ENCODE measurements around the gene PPM1A. TPM values are rescaled to one million over a fixed set of nuclear protein-coding genes. Genes with fewer than 3 reads are reported as not detected.

The PPM1A gene
- total RNA-seq, 1 donor from 2014 or later: 45.7 TPM

- no peaks in the 10 kb centered on the region for H3K9me3 Mint-ChIP-seq
- H3K27ac Mint-ChIP-seq: no peak overlapping the region
- H3K4me1 Mint-ChIP-seq (ENCODE audit: low read depth): peaks cover 7% of the 10 kb centered on the region
- H3K27me3 Mint-ChIP-seq (ENCODE audit: low read depth): peaks cover 59% of the 10 kb centered on the region
- H3K36me3 Mint-ChIP-seq (ENCODE audit: low read depth): peaks cover 3% of the 10 kb centered on the region
- no peak overlapping the region for H3K4me3 Mint-ChIP-seq (ENCODE audit: low read depth)
- intact Hi-C loops (cut with micrococcal nuclease): no loop called here
- DNase-seq (ENCODE audit: low spot score): no peak
Observed at GRCh38 chr14:60323199-60323896, 74.3 kb downstream of the PPM1A start.

GRCh38 chr14:60324837-60325236, 75.8 kb downstream of the PPM1A start:
- Mint-ChIP-seq H3K4me3 (ENCODE audit: low read depth) (no peak overlapping the region), H3K9me3 (no peaks in the 10 kb centered on the region), H3K4me1 (ENCODE audit: low read depth) (peaks cover 9% of the 10 kb centered on the region), H3K27me3 (ENCODE audit: low read depth) (peaks cover 58% of the 10 kb centered on the region), H3K36me3 (ENCODE audit: low read depth) (peaks cover 3% of the 10 kb centered on the region), H3K27ac (no peak overlapping the region)
- intact Hi-C loops (cut with micrococcal nuclease): no loop called here
- no peak for DNase-seq (ENCODE audit: low spot score)

- intact Hi-C loops (cut with micrococcal nuclease): no loop called here
- peaks cover 52% of the 10 kb centered on the region for H3K27me3 Mint-ChIP-seq (ENCODE audit: low read depth)
- peaks cover 3% of the 10 kb centered on the region for H3K36me3 Mint-ChIP-seq (ENCODE audit: low read depth)
- no peaks in the 10 kb centered on the region for H3K9me3 Mint-ChIP-seq
- no peak for DNase-seq (ENCODE audit: low spot score)
- H3K27ac Mint-ChIP-seq: no peak overlapping the region
- peaks cover 15% of the 10 kb centered on the region for H3K4me1 Mint-ChIP-seq (ENCODE audit: low read depth)
- H3K4me3 Mint-ChIP-seq (ENCODE audit: low read depth): no peak overlapping the region
Observed at GRCh38 chr14:60326274-60326673, 77.3 kb downstream of the PPM1A start.

GRCh38 chr14:60327447-60328331, 78.7 kb downstream of the PPM1A start:
- H3K36me3 Mint-ChIP-seq (ENCODE audit: low read depth): peaks cover 3% of the 10 kb centered on the region
- peak; percentile 11 for DNase-seq (ENCODE audit: low spot score)
- H3K4me3 Mint-ChIP-seq (ENCODE audit: low read depth): peak overlapping the region; percentile 82
- peaks cover 47% of the 10 kb centered on the region for H3K27me3 Mint-ChIP-seq (ENCODE audit: low read depth)
- no peaks in the 10 kb centered on the region for H3K9me3 Mint-ChIP-seq
- peaks cover 27% of the 10 kb centered on the region for H3K4me1 Mint-ChIP-seq (ENCODE audit: low read depth)
- intact Hi-C loops (cut with micrococcal nuclease): no loop called here
- H3K27ac Mint-ChIP-seq: peak overlapping the region; percentile 26

GRCh38 chr14:60328583-60328982, 79.6 kb downstream of the PPM1A start:
- Mint-ChIP-seq H3K9me3 (no peaks in the 10 kb centered on the region), H3K27ac (no peak overlapping the region), H3K4me1 (ENCODE audit: low read depth) (peaks cover 34% of the 10 kb centered on the region), H3K27me3 (ENCODE audit: low read depth) (peaks cover 48% of the 10 kb centered on the region), H3K4me3 (ENCODE audit: low read depth) (no peak overlapping the region), H3K36me3 (ENCODE audit: low read depth) (peaks cover 3% of the 10 kb centered on the region)
- intact Hi-C loops (cut with micrococcal nuclease): no loop called here
- DNase-seq (ENCODE audit: low spot score): no peak

- H3K9me3 Mint-ChIP-seq: no peaks in the 10 kb centered on the region
- no peak for DNase-seq (ENCODE audit: low spot score)
- H3K36me3 Mint-ChIP-seq (ENCODE audit: low read depth): peaks cover 3% of the 10 kb centered on the region
- H3K4me1 Mint-ChIP-seq (ENCODE audit: low read depth): peaks cover 34% of the 10 kb centered on the region
- no peak overlapping the region for H3K27ac Mint-ChIP-seq
- H3K27me3 Mint-ChIP-seq (ENCODE audit: low read depth): peaks cover 52% of the 10 kb centered on the region
- no peak overlapping the region for H3K4me3 Mint-ChIP-seq (ENCODE audit: low read depth)
- intact Hi-C loops (cut with micrococcal nuclease): no loop called here
Observed at GRCh38 chr14:60329274-60329673, 80.3 kb downstream of the PPM1A start.

- H3K4me1 Mint-ChIP-seq (ENCODE audit: low read depth): peaks cover 34% of the 10 kb centered on the region
- H3K27ac Mint-ChIP-seq: peak overlapping the region; percentile 90
- no peaks in the 10 kb centered on the region for H3K9me3 Mint-ChIP-seq
- H3K36me3 Mint-ChIP-seq (ENCODE audit: low read depth): peaks cover 3% of the 10 kb centered on the region
- DNase-seq (ENCODE audit: low spot score): peak; percentile 61
- intact Hi-C loops (cut with micrococcal nuclease): loop anchor here (2.0 to 10.0 kb wide), 4 partner anchors 81 to 533 kb away; partner anchors contain the start of gene PCNX4
- H3K27me3 Mint-ChIP-seq (ENCODE audit: low read depth): peaks cover 46% of the 10 kb centered on the region
- peak overlapping the region; percentile 86 for H3K4me3 Mint-ChIP-seq (ENCODE audit: low read depth)
Observed at GRCh38 chr14:60331201-60332045, 82.4 kb downstream of the PPM1A start.

GRCh38 chr14:60332046-60332399, 83.0 kb downstream of the PPM1A start:
- intact Hi-C loops (cut with micrococcal nuclease): loop anchor here (2.0 to 10.0 kb wide), 4 partner anchors 81 to 533 kb away; partner anchors contain the start of gene PCNX4
- Mint-ChIP-seq H3K36me3 (ENCODE audit: low read depth) (peaks cover 3% of the 10 kb centered on the region), H3K4me1 (ENCODE audit: low read depth) (peaks cover 33% of the 10 kb centered on the region), H3K4me3 (ENCODE audit: low read depth) (peak overlapping the region; percentile 86), H3K9me3 (no peaks in the 10 kb centered on the region), H3K27ac (peak overlapping the region; percentile 90), H3K27me3 (ENCODE audit: low read depth) (peaks cover 45% of the 10 kb centered on the region)
- DNase-seq (ENCODE audit: low spot score): no peak

GRCh38 chr14:60332869-60333268, 83.8 kb downstream of the PPM1A start:
- H3K36me3 Mint-ChIP-seq (ENCODE audit: low read depth): no peaks in the 10 kb centered on the region
- no peak for DNase-seq (ENCODE audit: low spot score)
- H3K9me3 Mint-ChIP-seq: no peaks in the 10 kb centered on the region
- no peak overlapping the region for H3K4me3 Mint-ChIP-seq (ENCODE audit: low read depth)
- peak overlapping the region; percentile 5 for H3K27ac Mint-ChIP-seq
- peaks cover 47% of the 10 kb centered on the region for H3K27me3 Mint-ChIP-seq (ENCODE audit: low read depth)
- intact Hi-C loops (cut with micrococcal nuclease): loop anchor here (2.0 to 10.0 kb wide), 4 partner anchors 82 to 532 kb away; partner anchors contain the start of gene PCNX4
- peaks cover 27% of the 10 kb centered on the region for H3K4me1 Mint-ChIP-seq (ENCODE audit: low read depth)

GRCh38 chr14:60339571-60339970, 90.5 kb downstream of the PPM1A start:
- H3K27ac Mint-ChIP-seq: no peak overlapping the region
- H3K36me3 Mint-ChIP-seq (ENCODE audit: low read depth): no peaks in the 10 kb centered on the region
- DNase-seq (ENCODE audit: low spot score): no peak
- intact Hi-C loops (cut with micrococcal nuclease): loop anchor here (10.0 kb wide), 2 partner anchors 415 to 525 kb away; no protein-coding TSS in a partner anchor
- H3K9me3 Mint-ChIP-seq: peaks cover 4% of the 10 kb centered on the region
- H3K27me3 Mint-ChIP-seq (ENCODE audit: low read depth): peaks cover 44% of the 10 kb centered on the region
- H3K4me3 Mint-ChIP-seq (ENCODE audit: low read depth): no peak overlapping the region
- H3K4me1 Mint-ChIP-seq (ENCODE audit: low read depth): peaks cover 6% of the 10 kb centered on the region

GRCh38 chr14:60343571-60344071, 94.6 kb downstream of the PPM1A start:
- Mint-ChIP-seq H3K36me3 (ENCODE audit: low read depth) (no peaks in the 10 kb centered on the region), H3K9me3 (peaks cover 4% of the 10 kb centered on the region), H3K4me3 (ENCODE audit: low read depth) (no peak overlapping the region), H3K27me3 (ENCODE audit: low read depth) (peaks cover 33% of the 10 kb centered on the region), H3K27ac (no peak overlapping the region), H3K4me1 (ENCODE audit: low read depth) (peaks cover 6% of the 10 kb centered on the region)
- intact Hi-C loops (cut with micrococcal nuclease): no loop called here
- DNase-seq (ENCODE audit: low spot score): no peak

GRCh38 chr14:60344751-60345150, 95.7 kb downstream of the PPM1A start:
- H3K4me3 Mint-ChIP-seq (ENCODE audit: low read depth): no peak overlapping the region
- intact Hi-C loops (cut with micrococcal nuclease): loop anchor here (5.0 kb wide), 1 partner anchor 908 kb away; no protein-coding TSS in a partner anchor

More at GRCh38 chr14:60344751-60345150, 95.7 kb downstream of the PPM1A start:
- no peak for DNase-seq (ENCODE audit: low spot score)
- Mint-ChIP-seq H3K36me3 (ENCODE audit: low read depth) (no peaks in the 10 kb centered on the region), H3K27ac (no peak overlapping the region), H3K4me1 (ENCODE audit: low read depth) (peaks cover 6% of the 10 kb centered on the region), H3K27me3 (ENCODE audit: low read depth) (peaks cover 33% of the 10 kb centered on the region), H3K9me3 (peaks cover 4% of the 10 kb centered on the region)

All from activated T-helper 2 cell treated with anti-CD3 and anti-CD28 coated beads, Interferon-gamma antibody, Interleukin-2, Interleukin-4, amounts not matched to agents 10 μg/mL and 5 μg/mL and 100 μg/mL, durations not matched to agents 14 hours and 24 hours and 36 hours (primary cell).